Esophagus muscularis mucosa (tissue), 4 donors: ENCODE results near the gene CFAP70. TPM values are rescaled to one million over a fixed set of nuclear protein-coding genes. Genes with fewer than 3 reads are reported as not detected.

Experiments used
- DNase-seq: peaks from one replicate; pipeline ENCODE4 v3.0.0-alpha.2; 2017; ENCODE audit errors: extremely low spot score
- H3K27ac ChIP-seq, 4 donors: fragments of 200-600 bp; sonication (generic); replicated peaks in 1 of 4; 1 replicate in 3 of 4; 2 replicates in 1 of 4; pipeline ENCODE4 v1.5.1; 2016 to 2019; ENCODE audit warnings: mild to moderate bottlenecking in 1 of 4
- H3K27me3 ChIP-seq, 4 donors: fragments of 200-600 bp; sonication (generic); one replicate each; pipeline versions ENCODE4 v1.5.1 to v1.6.0; 2016 to 2019
- H3K36me3 ChIP-seq, 4 donors: fragments of 200-600 bp; sonication (generic); one replicate each; pipeline ENCODE4 v1.5.1; 2016 to 2019
- H3K4me1 ChIP-seq, 4 donors: fragments of 200-600 bp; sonication (generic); one replicate each; pipeline ENCODE4 v1.5.1; 2016 to 2019
- H3K4me3 ChIP-seq, 4 donors: fragments of 200-600 bp; sonication (generic); 1 replicate in 2 of 4; 2 replicates in 2 of 4; pipeline ENCODE4 v1.5.1; 2016 to 2019; ENCODE audit warnings: mild to moderate bottlenecking in 4 of 4, moderate library complexity in 1 of 4
- H3K9me3 ChIP-seq, 4 donors: fragments of 200-600 bp; sonication (generic); 1 replicate in 3 of 4; 2 replicates in 1 of 4; pipeline ENCODE4 v1.5.1; 2016 to 2019
- EP300 ChIP-seq: sonication (generic); formaldehyde crosslinking; IDR thresholded peaks from one replicate; pipeline ENCODE4 v1.6.1; 2017; ENCODE audit warnings: antibody characterized with exemption
- POLR2A ChIP-seq: fragments of 450-650 bp; IDR thresholded peaks from one replicate; pipeline ENCODE4 v1.6.1; 2017; ENCODE audit warnings: antibody characterized with exemption, moderate library complexity, mild to moderate bottlenecking, low read depth
- POLR2AphosphoS5 ChIP-seq, 2 donors: sonication (generic); formaldehyde crosslinking; IDR thresholded peaks; one replicate each; pipeline ENCODE4 v1.6.1; 2017; ENCODE audit warnings: antibody characterized with exemption in 2 of 2
- WGBS: methylation state at CpG from one replicate; pipeline ENCODE4 v1.1.5; 2018; 5-methylcytosine and 5-hydroxymethylcytosine counted together
- intact Hi-C: fragments of 100-400 bp; cut with DNase I; formaldehyde crosslinking; loops from one replicate; pipeline ENCODE4 v1.15.1; 2023
- total RNA-seq, 4 donors: library from RNA; depleted of rRNA; stranded (reverse); fragments of >200 nt; gene quantifications; one replicate each; pipeline versions ENCODE4 v1.1.0 to v1.2.1, GENCODE V29; 2016
- TF ChIP-seq, protein P1 (sequence below), 3 experiments: fragments of 200-600 bp in 2 of 3; fragments of 450-650 bp in 1 of 3; sonication (generic) in 2 of 3; IDR thresholded peaks; one replicate each; pipeline ENCODE4 v1.5.1; 2017 to 2019; ENCODE audit warnings: antibody characterized with exemption in 3 of 3, mild to moderate bottlenecking in 2 of 3, moderate library complexity in 1 of 3

CFAP70 gene
- total RNA-seq, 4 donors from 2014 or later, result 0.99 to 3.3 (median 1.1) TPM

- intact Hi-C loops, result no loop called here
- Histone ChIP-seq H3K9me3 (no peaks in the 10 kb centered on the region), H3K27me3 (no peaks in the 10 kb centered on the region), H3K4me3 (no peak overlapping the region), H3K4me1 (no peaks in the 10 kb centered on the region), H3K36me3 (no peaks in the 10 kb centered on the region), H3K27ac (no peak overlapping the region)
- no peak for DNase-seq
- no peak for TF ChIP-seq EP300
- TF ChIP-seq, protein P1, sequence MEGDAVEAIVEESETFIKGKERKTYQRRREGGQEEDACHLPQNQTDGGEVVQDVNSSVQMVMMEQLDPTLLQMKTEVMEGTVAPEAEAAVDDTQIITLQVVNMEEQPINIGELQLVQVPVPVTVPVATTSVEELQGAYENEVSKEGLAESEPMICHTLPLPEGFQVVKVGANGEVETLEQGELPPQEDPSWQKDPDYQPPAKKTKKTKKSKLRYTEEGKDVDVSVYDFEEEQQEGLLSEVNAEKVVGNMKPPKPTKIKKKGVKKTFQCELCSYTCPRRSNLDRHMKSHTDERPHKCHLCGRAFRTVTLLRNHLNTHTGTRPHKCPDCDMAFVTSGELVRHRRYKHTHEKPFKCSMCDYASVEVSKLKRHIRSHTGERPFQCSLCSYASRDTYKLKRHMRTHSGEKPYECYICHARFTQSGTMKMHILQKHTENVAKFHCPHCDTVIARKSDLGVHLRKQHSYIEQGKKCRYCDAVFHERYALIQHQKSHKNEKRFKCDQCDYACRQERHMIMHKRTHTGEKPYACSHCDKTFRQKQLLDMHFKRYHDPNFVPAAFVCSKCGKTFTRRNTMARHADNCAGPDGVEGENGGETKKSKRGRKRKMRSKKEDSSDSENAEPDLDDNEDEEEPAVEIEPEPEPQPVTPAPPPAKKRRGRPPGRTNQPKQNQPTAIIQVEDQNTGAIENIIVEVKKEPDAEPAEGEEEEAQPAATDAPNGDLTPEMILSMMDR (IDR thresholded peaks at IDR 0.05), result no peak
- TF ChIP-seq POLR2AphosphoS5 (IDR thresholded peaks at IDR 0.05), result no peak
- no peak for TF ChIP-seq POLR2A
- 89% methylated on average over 3 of the region's 3 CpGs for WGBS
Measured at GRCh38 chr10:73281097-73281496, 77.6 kb downstream of the CFAP70 start.

DNA sequence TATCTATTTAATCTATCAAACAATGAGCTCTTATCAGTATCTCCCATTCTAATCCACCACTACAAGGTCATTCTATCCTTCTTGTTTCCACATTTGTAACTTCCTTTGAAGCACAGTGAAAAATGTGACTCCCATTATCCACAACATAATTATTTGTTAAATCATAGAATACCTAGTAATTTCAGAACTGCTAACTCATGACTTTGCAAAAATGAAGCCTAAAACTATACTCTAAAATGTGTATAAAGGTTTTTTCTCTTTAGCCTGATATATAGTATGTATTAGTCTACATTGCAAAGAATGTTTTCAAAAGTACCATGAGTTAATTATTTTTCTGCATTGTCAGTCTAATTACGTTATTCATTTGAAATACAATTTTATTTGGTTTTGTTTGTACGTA is 94.2 kb downstream of the CFAP70 start:
- no peak for TF ChIP-seq EP300
- TF ChIP-seq, protein P1 (IDR thresholded peaks at IDR 0.05), result no peak
- no peak for TF ChIP-seq POLR2A
- TF ChIP-seq POLR2AphosphoS5 (IDR thresholded peaks at IDR 0.05), result no peak
- no peak for DNase-seq
- no peaks in the 10 kb centered on the region for H3K27me3 ChIP-seq
- intact Hi-C loops, result loop anchor here (5.0 kb wide), 1 partner anchor 93 kb away; the partner anchor contains the start of gene CFAP70
- H3K36me3 ChIP-seq, result no peaks in the 10 kb centered on the region
- no peak overlapping the region for H3K4me3 ChIP-seq
- H3K4me1 ChIP-seq, result no peaks in the 10 kb centered on the region
- no peaks in the 10 kb centered on the region for H3K9me3 ChIP-seq
- WGBS, result 93% methylated on average over 2 of the region's 2 CpGs
- H3K27ac ChIP-seq, result no peak overlapping the region

- TF ChIP-seq, protein P1 (IDR thresholded peaks at IDR 0.05), result peak; percentile 28 to 38 (median 36)
- no peak for TF ChIP-seq POLR2AphosphoS5 (IDR thresholded peaks at IDR 0.05)
- TF ChIP-seq EP300, result no peak
- TF ChIP-seq POLR2A, result no peak
- intact Hi-C loops, result loop anchor here (5.0 kb wide), 1 partner anchor 93 kb away; the partner anchor contains the start of gene CFAP70
- Histone ChIP-seq H3K9me3 (no peaks in the 10 kb centered on the region), H3K4me3 (no peak overlapping the region), H3K4me1 (no peaks in the 10 kb centered on the region), H3K27me3 (no peaks in the 10 kb centered on the region), H3K27ac (no peak overlapping the region), H3K36me3 (no peaks in the 10 kb centered on the region)
- no peak for DNase-seq
- 42% methylated on average over 1 of the region's 1 CpG for WGBS
Measured at GRCh38 chr10:73263693-73264347, 94.8 kb downstream of the CFAP70 start.

GRCh38 chr10:73262880-73263555 is 95.6 kb downstream of the CFAP70 start:
- Histone ChIP-seq H3K4me3 (no peak overlapping the region), H3K4me1 (no peaks in the 10 kb centered on the region), H3K36me3 (no peaks in the 10 kb centered on the region), H3K9me3 (no peaks in the 10 kb centered on the region), H3K27ac (no peak overlapping the region), H3K27me3 (no peaks in the 10 kb centered on the region)
- DNase-seq, result no peak
- TF ChIP-seq POLR2AphosphoS5 (IDR thresholded peaks at IDR 0.05), result no peak
- no peak for TF ChIP-seq EP300
- TF ChIP-seq, protein P1 (IDR thresholded peaks at IDR 0.05), result no peak
- TF ChIP-seq POLR2A, result no peak
- intact Hi-C loops, result loop anchor here (5.0 kb wide), 1 partner anchor 94 kb away; the partner anchor contains the start of gene CFAP70
- WGBS, result 79% methylated on average over 5 of the region's 5 CpGs
